GM18951 (cell line): ENCODE measurements around the gene TTC28.
"Not testable (repeated sequence)": the region's sequence is repeated elsewhere in the genome, so short reads cannot be mapped to it uniquely, and the experiment has no call there.

Source experiments
- POLR2A ChIP-seq: IDR thresholded peaks from 4 replicates; pipeline ENCODE4 v1.6.1; 2011; ENCODE audit warnings: mild to moderate bottlenecking; ENCODE audit not compliant: insufficient read length, insufficient read depth; ENCODE audit errors: extremely low read depth
- in situ Hi-C: fragments of 300-500 bp; cut with MboI; formaldehyde crosslinking; loops from one replicate; pipeline ENCODE4 v1.12.0; 2022; ENCODE audit warnings: low sequenced_read_pairs, mixed read lengths, inconsistent platforms; ENCODE audit not compliant: unreplicated experiment

TTC28 gene

GRCh38 chr22:28395920-28396753 lies 283.5 kb downstream of the TTC28 start:
- in situ Hi-C loops, result no loop called here
- no peak for TF ChIP-seq POLR2A

- TF ChIP-seq POLR2A, result no peak
- in situ Hi-C loops, result no loop called here
Measured at GRCh38 chr22:28395520-28395919, 284.1 kb downstream of the TTC28 start.

GRCh38 chr22:28394513-28395110 lies 285.0 kb downstream of the TTC28 start:
- in situ Hi-C loops, result no loop called here
- TF ChIP-seq POLR2A, result no peak

- in situ Hi-C loops, result no loop called here
- TF ChIP-seq POLR2A, result no peak
Measured at GRCh38 chr22:28381429-28382167, 298.0 kb downstream of the TTC28 start.

- TF ChIP-seq POLR2A, result no peak
Measured at GRCh38 chr22:28379951-28380350, 299.7 kb downstream of the TTC28 start.

GRCh38 chr22:28379075-28379779 lies 300.4 kb downstream of the TTC28 start:
- in situ Hi-C loops, result no loop called here
- no peak for TF ChIP-seq POLR2A

More at GRCh38 chr22:28379951-28380350, 299.7 kb downstream of the TTC28 start:
- in situ Hi-C loops, result no loop called here

GRCh38 chr22:28375761-28376534 lies 303.7 kb downstream of the TTC28 start:
- in situ Hi-C loops, result no loop called here
- no peak for TF ChIP-seq POLR2A

GRCh38 chr22:28373831-28374230 lies 305.8 kb downstream of the TTC28 start:
- in situ Hi-C loops, result no loop called here
- TF ChIP-seq POLR2A, result no peak

- in situ Hi-C loops, result no loop called here
- no peak for TF ChIP-seq POLR2A
Measured at GRCh38 chr22:28369854-28370253, 309.8 kb downstream of the TTC28 start.

- no peak for TF ChIP-seq POLR2A
- in situ Hi-C loops, result no loop called here
Measured at GRCh38 chr22:28366856-28367255, 312.8 kb downstream of the TTC28 start.

- no peak for TF ChIP-seq POLR2A
- in situ Hi-C loops, result no loop called here
Measured at GRCh38 chr22:28365371-28365770, 314.3 kb downstream of the TTC28 start.

GRCh38 chr22:28364105-28364504 lies 315.5 kb downstream of the TTC28 start:
- in situ Hi-C loops, result not testable (repeated sequence)
